ENCODE measurements around the gene DRAM1. TPM values are rescaled to one million over a fixed set of nuclear protein-coding genes. Genes with fewer than 3 reads are reported as not detected.

The DRAM1 gene
- total and polyA plus RNA-seq, 10 of the 15 experiments (the other 5 are each of a cell fraction or from before 2014, with no cell fraction given), result 22.4 to 91.5 (median 41.4) TPM

GRCh38 chr12:101909646-101910045 is 32.3 kb downstream of the DRAM1 start (continued):
- no peak for TF ChIP-seq YY1 (IDR thresholded peaks at IDR 0.05; ENCODE audit: low read depth, low read length)
- no peak for TF ChIP-seq HDGF (IDR thresholded peaks at IDR 0.05)
- TF ChIP-seq MYC (IDR thresholded peaks at IDR 0.05; ENCODE audit: insufficient read depth, insufficient read length, insufficient replicate concordance, low read length, severe bottlenecking), result no peak
- no peak for TF ChIP-seq CBFB (IDR thresholded peaks at IDR 0.05; ENCODE audit: low read depth)
- TF ChIP-seq JUNB (IDR thresholded peaks at IDR 0.05), result peak; percentile 53; the same call in 1 of the 2 replicates
- no peak; the same call in 1 of the 2 replicates for TF ChIP-seq CBX5 (IDR thresholded peaks at IDR 0.05; ENCODE audit: low read depth)
- TF ChIP-seq LARP7 (IDR thresholded peaks at IDR 0.05), result no peak
- TF ChIP-seq PRDM15 (CRISPR knock-in tag; IDR thresholded peaks at IDR 0.05), result no peak
- no peak for TF ChIP-seq GABPA (IDR thresholded peaks at IDR 0.05; ENCODE audit: low read depth)
- TF ChIP-seq NKRF (conservative IDR thresholded peaks at IDR 0.05), result no peak
- no peak for TF ChIP-seq MLLT1 (IDR thresholded peaks at IDR 0.05)
- TF ChIP-seq TCF3 (IDR thresholded peaks at IDR 0.05; ENCODE audit: borderline replicate concordance, insufficient read depth, low read depth, low read length), result no peak
- 0 out of 2 replicates have a peak, but pooled peaks have one; percentile 34 for TF ChIP-seq MEF2A (IDR thresholded peaks at IDR 0.05; ENCODE audit: insufficient read depth, low read depth, low read length)
